Activated naive CD8-positive, alpha-beta T cell treated with anti-CD3 and anti-CD28 coated beads, Interleukin-2, amount 50 U/mL, for 24 hours (primary cell): Measurements from ENCODE around the gene CHEK2.
"Not testable (repeated sequence)": the region's sequence is repeated elsewhere in the genome, so short reads cannot be mapped to it uniquely, and the experiment has no call there.

ENCODE experiments used
- ATAC-seq: fragments of 150-1000 bp; cut with Tn5 transposase; one replicate; pipeline ENCODE4 v1.10.0; 2021
- DNase-seq: peaks from one replicate; pipeline ENCODE4 v3.0.0; 2021
- H3K27ac Mint-ChIP-seq: one replicate; pipeline ENCODE4 v1.8.0; 2021; ENCODE audit warnings: mild to moderate bottlenecking, mixed read lengths
- H3K27me3 Mint-ChIP-seq: one replicate; pipeline ENCODE4 v1.8.0; 2021; ENCODE audit warnings: mixed read lengths
- H3K36me3 Mint-ChIP-seq: one replicate; pipeline ENCODE4 v1.8.0; 2021; ENCODE audit warnings: low read depth, mixed read lengths
- H3K4me1 Mint-ChIP-seq: one replicate; pipeline ENCODE4 v1.8.0; 2021; ENCODE audit warnings: mixed read lengths
- H3K4me3 Mint-ChIP-seq: one replicate; pipeline ENCODE4 v1.8.0; 2021; ENCODE audit warnings: mild to moderate bottlenecking, moderate library complexity, mixed read lengths
- H3K9me3 Mint-ChIP-seq: one replicate; pipeline ENCODE4 v1.8.0; 2021; ENCODE audit warnings: mixed read lengths

CHEK2 gene

DNA sequence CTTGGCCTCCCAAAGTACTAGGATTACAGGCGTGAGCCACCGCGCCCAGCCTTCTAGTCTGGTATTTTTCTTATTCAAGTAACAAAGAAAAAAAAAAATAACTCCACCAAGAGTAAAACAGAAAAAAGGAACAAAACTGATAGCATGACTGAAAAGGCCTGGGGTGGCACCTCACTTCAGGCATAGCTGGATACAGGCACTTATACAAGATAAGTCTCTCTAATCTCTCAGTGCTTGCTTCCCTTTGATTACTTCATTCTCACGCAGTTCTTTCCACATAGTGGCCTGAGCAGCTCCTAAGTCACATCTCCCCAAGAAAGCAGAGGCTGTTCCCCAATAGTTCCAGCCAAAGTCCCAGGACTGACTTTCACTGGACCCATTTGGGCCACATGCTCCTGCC is 58.7 kb downstream of the CHEK2 start:
- H3K9me3 Mint-ChIP-seq, H3K4me3 Mint-ChIP-seq, H3K36me3 Mint-ChIP-seq, H3K4me1 Mint-ChIP-seq, H3K27ac Mint-ChIP-seq, ATAC-seq, DNase-seq: not testable (repeated sequence)
- H3K27me3 Mint-ChIP-seq: peaks cover 54% of the 10 kb centered on the region

DNA sequence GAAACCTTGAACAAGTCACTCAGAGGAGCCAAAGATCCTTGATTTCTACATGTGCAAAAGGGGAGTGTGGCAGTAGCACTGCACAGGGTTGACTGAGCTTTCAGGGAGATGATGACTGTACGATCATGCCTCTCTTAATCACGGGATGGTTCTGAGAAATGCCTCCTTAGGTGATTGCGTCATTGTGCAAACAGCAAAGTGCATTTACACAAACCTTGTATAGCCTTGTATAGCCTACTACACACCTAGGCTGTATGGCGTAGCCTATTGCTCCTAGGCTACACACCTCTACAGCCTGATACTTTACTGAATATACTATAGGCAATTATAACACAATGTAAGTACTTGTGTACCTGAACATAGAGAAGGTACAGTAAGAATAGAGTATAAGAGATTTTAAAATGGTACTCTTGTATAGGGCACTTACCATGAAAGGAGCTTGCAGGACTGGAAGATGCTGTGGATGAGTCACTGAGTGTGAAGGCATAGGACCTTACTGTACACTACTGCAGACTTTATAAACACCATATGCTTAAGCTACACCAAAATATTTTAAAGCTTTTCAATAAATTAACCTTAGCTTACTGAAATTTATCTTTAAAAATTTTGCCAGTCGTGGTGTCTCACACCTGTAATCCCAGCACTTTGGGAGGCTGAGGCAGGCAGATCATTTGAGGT is 60.7 kb downstream of the CHEK2 start:
- not testable (repeated sequence) for ATAC-seq, H3K9me3 Mint-ChIP-seq, DNase-seq, H3K36me3 Mint-ChIP-seq, H3K4me3 Mint-ChIP-seq, H3K27ac Mint-ChIP-seq, H3K4me1 Mint-ChIP-seq
- H3K27me3 Mint-ChIP-seq: peaks cover 58% of the 10 kb centered on the region

DNA sequence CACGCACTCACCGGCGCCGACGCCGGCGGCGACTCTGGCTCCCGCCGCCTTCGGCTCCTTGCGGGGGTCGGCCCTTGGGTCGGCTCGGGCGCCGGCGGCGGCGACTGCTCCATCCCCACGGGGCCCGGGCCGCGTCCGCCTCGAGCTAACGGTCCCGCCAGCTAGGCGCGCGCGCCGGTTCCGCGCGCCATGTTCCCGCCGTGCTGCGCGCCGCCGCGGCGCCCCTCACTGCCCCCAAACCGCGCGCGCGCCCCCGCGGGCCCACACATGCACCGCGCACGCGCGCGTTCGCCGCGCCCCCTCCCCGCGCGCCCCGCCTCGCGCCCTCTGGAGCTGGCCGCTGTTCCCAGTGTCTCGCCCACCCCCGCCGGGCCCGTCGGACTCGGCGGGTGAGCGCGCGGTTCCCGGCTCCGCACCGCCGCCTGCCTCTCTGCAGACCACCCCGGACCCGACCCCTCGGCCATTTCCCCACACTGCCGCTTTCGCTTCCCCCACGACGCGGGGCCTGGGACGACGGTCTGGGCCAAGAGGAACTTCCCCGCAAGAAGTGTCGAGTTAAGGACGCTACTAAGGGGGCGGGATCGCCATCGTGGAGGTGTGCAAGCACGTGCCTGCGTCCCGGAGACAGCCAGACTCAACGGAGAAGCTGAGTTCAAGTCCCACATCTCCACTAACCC is 61.9 kb downstream of the CHEK2 start, which contains the start of gene TTC28:
TTC28 (minus strand) TSS at position 230 of the 677 bp plus-strand sequence; CDS start at position 113, 117 bp downstream.
- not testable (repeated sequence) for H3K9me3 Mint-ChIP-seq, ATAC-seq, H3K36me3 Mint-ChIP-seq, H3K27ac Mint-ChIP-seq
- Mint-ChIP-seq H3K4me3 (peak within 1 kb of the TSS; percentile 76), H3K27me3 (peaks cover 66% of the 10 kb centered on the region), H3K4me1 (peaks cover 14% of the 10 kb centered on the region)
- peak; percentile 30 for DNase-seq

DNA sequence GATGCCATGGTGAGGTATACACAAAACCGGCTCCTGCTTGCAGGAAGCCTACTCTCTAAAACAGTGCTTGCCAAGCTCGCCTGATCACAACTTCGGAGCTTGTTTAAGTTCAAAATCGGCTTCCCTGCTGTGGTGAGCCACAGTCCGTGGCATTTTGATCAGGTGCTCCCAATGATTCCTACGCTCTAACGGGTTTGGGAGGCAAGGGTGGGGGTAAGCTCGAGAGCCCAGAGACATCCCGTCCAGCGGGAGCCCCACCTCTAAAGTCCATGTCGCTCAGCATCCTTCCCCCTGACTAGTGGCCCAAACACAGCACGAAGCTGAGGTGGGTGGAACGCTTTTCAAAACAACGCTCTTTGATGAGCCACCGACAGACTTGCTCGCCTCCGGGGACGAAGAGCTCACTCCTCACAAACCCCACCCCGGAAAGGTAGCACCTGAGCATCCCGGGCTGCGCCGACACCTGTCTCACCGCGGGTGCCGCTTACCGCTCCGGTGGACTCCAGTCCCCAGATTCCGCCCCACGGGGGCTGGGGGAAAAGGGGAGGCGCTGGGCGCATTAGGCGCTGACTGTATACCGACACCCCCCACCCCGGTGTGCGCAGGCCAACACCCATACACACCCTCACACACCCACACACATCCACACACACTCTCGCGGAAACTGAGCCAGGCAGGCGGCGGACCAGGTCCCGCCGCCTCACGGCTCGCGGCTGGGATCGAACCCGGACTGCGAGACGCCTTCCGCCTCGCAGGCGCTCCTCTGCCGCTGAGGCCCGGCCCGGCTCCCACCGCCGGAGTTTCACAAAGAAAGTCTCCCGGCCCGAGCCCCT is 62.6 kb downstream of the CHEK2 start:
- H3K4me1 Mint-ChIP-seq: peaks cover 21% of the 10 kb centered on the region
- H3K27ac Mint-ChIP-seq, H3K9me3 Mint-ChIP-seq, ATAC-seq, H3K36me3 Mint-ChIP-seq: not testable (repeated sequence)
- H3K27me3 Mint-ChIP-seq: peaks cover 73% of the 10 kb centered on the region
- peak; percentile 13 for DNase-seq
- peak overlapping the region; percentile 59 for H3K4me3 Mint-ChIP-seq

DNA sequence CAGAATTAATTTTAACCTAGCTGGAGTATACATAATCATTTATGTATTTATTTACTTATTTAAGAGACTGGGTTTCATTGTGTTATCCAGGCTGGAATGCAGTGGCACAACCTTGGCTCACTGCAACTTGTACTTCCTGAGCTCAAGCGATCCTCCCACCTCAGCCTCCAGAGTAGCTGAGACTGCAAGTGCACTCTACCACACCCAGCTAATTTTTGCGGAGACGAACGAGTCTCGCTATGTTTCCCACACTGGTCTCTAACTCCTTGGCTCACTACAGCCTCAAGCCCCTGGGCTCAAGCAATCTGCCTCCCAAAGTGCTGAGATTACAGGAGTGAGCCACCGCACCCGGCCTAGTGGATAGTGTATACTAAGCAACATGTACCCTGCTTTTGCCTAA is 63.5 kb downstream of the CHEK2 start:
- DNase-seq, H3K27ac Mint-ChIP-seq, H3K36me3 Mint-ChIP-seq, ATAC-seq, H3K9me3 Mint-ChIP-seq, H3K4me3 Mint-ChIP-seq: not testable (repeated sequence)
- Mint-ChIP-seq H3K27me3 (peaks cover 79% of the 10 kb centered on the region), H3K4me1 (peaks cover 29% of the 10 kb centered on the region)

DNA sequence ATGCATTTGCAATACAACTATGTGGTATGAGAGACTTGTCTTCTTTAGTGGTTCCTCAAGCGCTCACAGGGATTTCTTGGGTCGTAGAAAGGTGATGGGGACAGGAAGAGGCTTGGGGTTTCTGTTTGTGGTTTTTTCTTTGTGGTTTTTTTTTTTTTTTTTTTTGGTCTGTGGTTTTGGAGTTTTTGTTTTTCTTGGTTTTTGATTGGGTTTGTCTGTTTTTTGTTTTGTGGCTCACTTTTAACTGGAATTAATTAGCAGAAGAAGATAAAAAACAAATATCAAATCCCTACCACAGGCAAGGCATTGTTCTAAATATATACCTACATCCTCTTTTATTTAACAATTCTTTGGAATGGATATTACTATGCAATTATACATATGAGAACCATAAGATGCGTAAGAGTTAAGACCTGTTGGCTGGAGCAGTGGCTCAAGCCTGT is 67.5 kb downstream of the CHEK2 start:
- peaks cover 27% of the 10 kb centered on the region for H3K4me1 Mint-ChIP-seq
- peaks cover 6% of the 10 kb centered on the region for H3K9me3 Mint-ChIP-seq
- ATAC-seq: peak; percentile 65
- peak overlapping the region; percentile 99 for H3K27ac Mint-ChIP-seq
- peak overlapping the region; percentile 79 for H3K4me3 Mint-ChIP-seq
- DNase-seq: peak; percentile 20
- peaks cover 6% of the 10 kb centered on the region for H3K36me3 Mint-ChIP-seq
- peaks cover 72% of the 10 kb centered on the region for H3K27me3 Mint-ChIP-seq

DNA sequence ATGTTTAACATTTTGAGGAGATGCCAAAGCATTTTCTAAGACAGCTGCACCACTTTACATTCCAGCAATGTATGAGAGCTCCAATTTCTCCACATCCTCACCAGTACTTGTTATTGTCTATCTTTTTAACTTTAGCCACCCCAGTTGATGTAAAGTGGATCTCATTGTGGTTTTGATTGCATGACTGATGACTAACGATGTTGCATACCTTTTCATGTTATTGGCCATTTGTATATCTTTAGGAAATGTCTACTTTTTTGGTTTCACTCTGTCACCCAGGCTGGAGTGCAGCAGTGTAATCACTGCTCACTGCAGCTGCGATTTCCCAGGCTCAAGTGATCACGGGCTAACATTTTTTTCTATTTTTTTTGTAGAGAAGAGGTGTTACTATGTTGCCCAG is 70.9 kb downstream of the CHEK2 start:
- DNase-seq (no peak), ATAC-seq (no peak)
- Mint-ChIP-seq H3K36me3 (peaks cover 6% of the 10 kb centered on the region), H3K9me3 (peaks cover 6% of the 10 kb centered on the region), H3K27ac (no peak overlapping the region), H3K27me3 (peaks cover 47% of the 10 kb centered on the region), H3K4me3 (no peak overlapping the region), H3K4me1 (peaks cover 23% of the 10 kb centered on the region)

DNA sequence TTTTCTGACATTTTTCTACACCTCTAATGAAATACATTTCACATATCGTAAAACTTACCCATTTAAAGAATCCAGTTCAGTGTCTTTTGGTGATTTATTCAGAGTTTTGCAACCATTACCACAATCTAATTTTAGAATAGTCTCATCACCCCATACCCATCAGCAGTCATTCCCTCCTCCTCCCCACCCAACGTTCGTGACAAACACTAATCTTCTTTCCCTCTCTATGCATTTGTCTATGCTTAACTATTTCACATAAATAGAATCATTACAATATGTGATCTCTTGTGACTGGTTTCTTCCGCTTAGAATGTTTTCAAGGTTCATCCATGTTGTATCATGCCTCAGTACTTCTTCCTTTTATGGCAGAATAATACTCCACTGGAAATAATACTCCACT is 71.5 kb downstream of the CHEK2 start:
- peaks cover 43% of the 10 kb centered on the region for H3K27me3 Mint-ChIP-seq
- no peak for DNase-seq
- H3K9me3 Mint-ChIP-seq: peaks cover 6% of the 10 kb centered on the region
- H3K36me3 Mint-ChIP-seq: peaks cover 6% of the 10 kb centered on the region
- no peak overlapping the region for H3K4me3 Mint-ChIP-seq
- no peak for ATAC-seq
- H3K4me1 Mint-ChIP-seq: peaks cover 22% of the 10 kb centered on the region
- no peak overlapping the region for H3K27ac Mint-ChIP-seq

DNA sequence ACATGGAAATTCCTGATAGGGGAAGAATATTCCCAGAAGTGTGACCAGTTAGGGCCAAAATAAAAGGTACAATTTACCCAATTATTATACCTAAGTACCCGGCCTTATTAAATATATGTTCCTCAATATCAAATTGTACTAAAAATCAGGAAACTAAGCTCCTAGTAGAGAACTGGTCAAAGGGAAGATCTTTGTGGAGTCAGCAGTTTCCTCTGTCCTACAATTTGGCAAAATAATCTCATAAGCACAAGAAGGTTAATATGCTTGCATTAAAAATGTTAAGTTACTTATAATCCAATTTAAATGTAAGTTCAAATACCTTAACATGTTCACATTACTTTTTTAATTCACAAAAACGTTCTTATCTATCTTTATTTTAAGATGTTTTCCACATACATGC is 72.2 kb downstream of the CHEK2 start:
- Mint-ChIP-seq H3K36me3 (peaks cover 6% of the 10 kb centered on the region), H3K27ac (no peak overlapping the region), H3K4me1 (peaks cover 14% of the 10 kb centered on the region), H3K9me3 (peaks cover 6% of the 10 kb centered on the region), H3K27me3 (peaks cover 35% of the 10 kb centered on the region), H3K4me3 (no peak overlapping the region)
- ATAC-seq (no peak), DNase-seq (no peak)

DNA sequence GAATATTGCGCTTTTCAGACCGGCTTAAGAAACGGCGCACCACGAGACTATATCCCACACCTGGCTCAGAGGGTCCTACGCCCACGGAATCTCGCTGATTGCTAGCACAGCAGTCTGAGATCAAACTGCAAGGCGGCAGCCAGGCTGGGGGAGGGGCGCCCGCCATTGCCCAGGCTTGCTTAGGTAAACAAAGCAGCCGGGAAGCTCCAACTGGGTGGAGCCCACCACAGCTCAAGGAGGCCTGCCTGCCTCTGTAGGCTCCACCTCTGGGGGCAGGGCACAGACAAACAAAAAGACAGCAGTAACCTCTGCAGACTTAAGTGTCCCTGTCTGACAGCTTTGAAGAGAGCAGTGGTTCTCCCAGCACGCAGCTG is 78.1 kb downstream of the CHEK2 start:
- H3K27me3 Mint-ChIP-seq: peaks cover 16% of the 10 kb centered on the region
- not testable (repeated sequence) for H3K36me3 Mint-ChIP-seq, H3K9me3 Mint-ChIP-seq, H3K4me3 Mint-ChIP-seq, H3K4me1 Mint-ChIP-seq, ATAC-seq, DNase-seq, H3K27ac Mint-ChIP-seq

DNA sequence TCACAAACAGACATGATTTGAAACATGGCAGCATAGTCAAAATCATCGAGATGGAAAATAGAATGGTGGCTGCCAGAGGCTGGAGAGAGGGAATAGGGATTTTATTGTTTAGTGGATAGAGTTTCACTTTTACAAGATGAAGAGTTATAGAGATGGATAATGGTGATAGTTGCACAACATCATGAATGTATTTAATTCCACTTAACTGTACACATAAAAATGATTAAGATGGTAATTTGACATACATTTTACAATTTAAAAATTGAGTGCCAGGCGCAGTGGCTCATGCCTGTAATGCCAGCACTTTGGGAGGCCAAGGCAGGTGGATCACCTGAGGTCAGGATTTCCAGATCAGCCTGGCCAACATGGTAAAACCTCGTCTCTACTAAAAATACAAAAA is 83.2 kb downstream of the CHEK2 start:
- H3K9me3 Mint-ChIP-seq: peaks cover 3% of the 10 kb centered on the region
- no peak overlapping the region for H3K27ac Mint-ChIP-seq
- H3K27me3 Mint-ChIP-seq: peaks cover 52% of the 10 kb centered on the region
- DNase-seq: no peak
- no peak overlapping the region for H3K4me3 Mint-ChIP-seq
- H3K4me1 Mint-ChIP-seq: no peaks in the 10 kb centered on the region
- H3K36me3 Mint-ChIP-seq: no peaks in the 10 kb centered on the region
- ATAC-seq: no peak

DNA sequence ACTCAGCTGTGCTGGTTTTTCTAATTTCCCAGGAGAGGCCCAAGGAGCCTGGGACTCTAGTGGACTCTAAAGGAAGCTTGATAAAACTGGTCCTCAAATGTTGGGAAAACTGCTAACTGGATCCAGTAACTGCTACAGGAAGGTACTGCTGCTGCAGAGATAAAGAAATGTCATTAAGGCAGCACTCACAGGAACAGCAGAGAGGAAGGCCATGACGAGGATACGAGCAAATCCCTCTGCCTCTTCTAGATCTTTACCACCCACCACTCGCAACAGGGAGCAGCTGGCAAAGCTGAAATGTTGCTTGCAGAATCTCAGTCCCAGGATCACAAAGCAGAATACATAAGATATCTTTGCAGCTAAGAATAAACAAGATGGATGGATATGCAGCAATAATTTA is 85.4 kb downstream of the CHEK2 start:
- peaks cover 60% of the 10 kb centered on the region for H3K27me3 Mint-ChIP-seq
- no peaks in the 10 kb centered on the region for H3K4me1 Mint-ChIP-seq

DNA sequence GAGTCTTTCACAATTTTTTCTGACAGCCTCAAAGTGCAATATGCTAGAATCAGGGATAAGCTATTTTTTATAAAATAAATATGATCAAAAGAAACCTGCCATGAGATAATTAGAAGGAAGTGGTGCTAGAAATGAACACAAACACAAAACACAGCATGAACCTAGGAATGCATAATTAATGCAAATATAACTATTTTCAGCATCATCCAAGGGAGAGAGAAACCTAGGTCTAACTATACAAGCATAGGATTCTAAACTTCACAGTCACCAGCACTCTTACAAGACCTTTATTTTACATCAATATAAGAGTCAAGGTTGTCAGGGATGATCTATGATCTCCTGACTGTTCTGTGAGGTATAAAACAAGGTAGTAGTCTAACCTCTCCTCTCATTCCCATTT is 91.2 kb downstream of the CHEK2 start:
- Mint-ChIP-seq H3K4me1 (no peaks in the 10 kb centered on the region), H3K27me3 (peaks cover 54% of the 10 kb centered on the region), H3K27ac (no peak overlapping the region)

More for the DNA sequence above, 85.4 kb downstream of the CHEK2 start:
- Mint-ChIP-seq H3K9me3 (peaks cover 4% of the 10 kb centered on the region), H3K4me3 (no peak overlapping the region), H3K36me3 (no peaks in the 10 kb centered on the region), H3K27ac (no peak overlapping the region)
- no peak for ATAC-seq
- no peak for DNase-seq

DNA sequence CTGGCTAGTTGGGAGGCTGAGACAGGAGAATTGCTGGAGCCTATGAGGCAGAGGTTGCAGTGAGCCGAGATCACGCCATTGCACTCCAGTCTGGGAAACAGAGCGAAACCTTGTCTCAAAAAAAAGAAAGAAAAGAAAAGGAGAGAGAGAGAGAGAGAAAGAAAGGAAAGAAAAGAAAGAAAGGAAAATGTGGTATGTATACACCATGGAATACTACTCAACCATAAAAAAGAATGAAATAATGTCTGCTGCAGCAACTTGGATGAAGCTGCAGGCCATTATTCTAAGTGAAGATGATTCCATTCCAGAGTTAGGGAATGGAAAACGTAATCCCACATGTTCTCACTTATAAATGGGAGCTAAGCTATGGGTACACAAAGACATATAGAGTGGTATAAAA is 92.8 kb downstream of the CHEK2 start:
- ATAC-seq: no peak
- H3K4me1 Mint-ChIP-seq: no peaks in the 10 kb centered on the region
- peaks cover 52% of the 10 kb centered on the region for H3K27me3 Mint-ChIP-seq
- H3K27ac Mint-ChIP-seq: no peak overlapping the region
- DNase-seq: no peak
- no peaks in the 10 kb centered on the region for H3K36me3 Mint-ChIP-seq
- no peak overlapping the region for H3K4me3 Mint-ChIP-seq
- H3K9me3 Mint-ChIP-seq: peaks cover 4% of the 10 kb centered on the region

More for the DNA sequence above, 91.2 kb downstream of the CHEK2 start:
- Mint-ChIP-seq H3K4me3 (no peak overlapping the region), H3K36me3 (no peaks in the 10 kb centered on the region), H3K9me3 (peaks cover 4% of the 10 kb centered on the region)
- ATAC-seq (no peak), DNase-seq (no peak)
